K562 (cell line): ENCODE results near the gene PIK3CB. TPM values are rescaled to one million over a fixed set of nuclear protein-coding genes. Genes with fewer than 3 reads are reported as not detected.

Experiments
- ETS2 ChIP-seq: IDR thresholded peaks from 2 replicates; pipeline ENCODE4 v1.6.1; 2016; ENCODE audit warnings: borderline replicate concordance, missing genetic modification characterization, mild to moderate bottlenecking, moderate library complexity, missing compliant biosample characterization; ENCODE audit not compliant: poor library complexity, severe bottlenecking
- MYNN ChIP-seq, 2 experiments: sonication (generic); formaldehyde crosslinking in 1 of 2; IDR thresholded peaks; 2 replicates each; pipeline versions ENCODE4 v1.5.0 to v1.6.1; 2016 to 2020; ENCODE audit warnings: antibody characterized with exemption in 1 of 2, missing genetic modification reagents in 1 of 2
- PHF20 ChIP-seq: fragments of 450-650 bp; IDR thresholded peaks from 2 replicates; pipeline ENCODE4 v1.6.1; 2018; ENCODE audit not compliant: partially characterized antibody
- SNRNP70 ChIP-seq: fragments of 200-400 bp; formaldehyde crosslinking; optimal IDR thresholded peaks from 2 replicates; pipeline ENCODE3; 2017; ENCODE audit warnings: low read depth, low read length
- SP2 ChIP-seq: IDR thresholded peaks from 2 replicates; pipeline ENCODE4 v1.6.1; 2011; ENCODE audit warnings: mild to moderate bottlenecking, low read depth, low read length, moderate library complexity; ENCODE audit not compliant: poor library complexity, severe bottlenecking; ENCODE audit errors: extremely low read depth
- ZNF224 ChIP-seq: sonication (generic); formaldehyde crosslinking; IDR thresholded peaks from 2 replicates; pipeline ENCODE4 v1.8.0; 2022; ENCODE audit warnings: mild to moderate bottlenecking, missing genetic modification reagents
- ZNF311 ChIP-seq: fragments of 250-450 bp; sonication (Bioruptor Pico); IDR thresholded peaks from 2 replicates; pipeline ENCODE4 v1.4.0; 2020; ENCODE audit warnings: mild to moderate bottlenecking, moderate library complexity
- polyA plus RNA-seq, 8 experiments: library from polyadenylated mRNA; depleted of rRNA in 4 of 8; stranded (reverse) in 5 of 8; unstranded in 3 of 8; fragments of >200 nt; fragmentation: Nextera tagmentation in 2 of 8; fragmentation: Illumina TruSeq in 1 of 8; extraction: Ambion mirVana in 2 of 8; extraction: Trizol in 1 of 8; gene quantifications; 2 replicates each; pipeline versions ENCODE4 v1.2.1 to v1.2.3, GENCODE V29; 2011 to 2014; ENCODE audit warnings: inconsistent platforms in 1 of 8, missing spikeins in 1 of 8
- total RNA-seq, 7 experiments: library from RNA; depleted of rRNA in 6 of 7; stranded (reverse); fragments of >200 nt in 6 of 7; fragmentation: Illumina TruSeq in 2 of 7; extraction: Trizol in 2 of 7; gene quantifications; 2 replicates each; pipeline versions ENCODE4 v1.2.1 to v1.2.3, GENCODE V29; 2011 to 2021; ENCODE audit warnings: low replicate concordance in 1 of 7
- TF ChIP-seq, protein P1 (sequence below), 2 experiments: fragments of 450-650 bp in 1 of 2; sonication (generic) in 1 of 2; formaldehyde crosslinking in 1 of 2; IDR thresholded peaks; 2 replicates each; pipeline versions ENCODE4 v1.7.1 to v1.9.0; 2016 to 2022; ENCODE audit warnings: inconsistent platforms in 1 of 2, mild to moderate bottlenecking in 1 of 2, missing genetic modification reagents in 1 of 2
- TF ChIP-seq, protein P2 (sequence below): fragments of 250-450 bp; sonication (Bioruptor Pico); IDR thresholded peaks from 2 replicates; pipeline ENCODE4 v1.5.0; 2021; ENCODE audit warnings: mild to moderate bottlenecking, moderate library complexity
- TF ChIP-seq, protein P3 (sequence below): sonication (generic); formaldehyde crosslinking; IDR thresholded peaks from 2 replicates; pipeline ENCODE4 v1.8.0; 2022; ENCODE audit warnings: missing genetic modification reagents, mild to moderate bottlenecking, moderate library complexity, borderline replicate concordance
- TF ChIP-seq, protein P4 (sequence below), 2 experiments: fragments of 250-450 bp in 1 of 2; fragments of 450-650 bp in 1 of 2; sonication (Bioruptor Pico) in 1 of 2; IDR thresholded peaks; 2 replicates each; pipeline versions ENCODE4 v1.6.1 to v1.8.0; 2016 to 2021; ENCODE audit warnings: mild to moderate bottlenecking in 2 of 2, moderate library complexity in 2 of 2, missing compliant biosample characterization in 1 of 2, missing genetic modification characterization in 1 of 2

The PIK3CB gene
- total and polyA plus RNA-seq, 9 of the 15 experiments (the other 6 are each of a cell fraction or from before 2014, with no cell fraction given), result 15.3 to 62.6 (median 28.3) TPM

DNA sequence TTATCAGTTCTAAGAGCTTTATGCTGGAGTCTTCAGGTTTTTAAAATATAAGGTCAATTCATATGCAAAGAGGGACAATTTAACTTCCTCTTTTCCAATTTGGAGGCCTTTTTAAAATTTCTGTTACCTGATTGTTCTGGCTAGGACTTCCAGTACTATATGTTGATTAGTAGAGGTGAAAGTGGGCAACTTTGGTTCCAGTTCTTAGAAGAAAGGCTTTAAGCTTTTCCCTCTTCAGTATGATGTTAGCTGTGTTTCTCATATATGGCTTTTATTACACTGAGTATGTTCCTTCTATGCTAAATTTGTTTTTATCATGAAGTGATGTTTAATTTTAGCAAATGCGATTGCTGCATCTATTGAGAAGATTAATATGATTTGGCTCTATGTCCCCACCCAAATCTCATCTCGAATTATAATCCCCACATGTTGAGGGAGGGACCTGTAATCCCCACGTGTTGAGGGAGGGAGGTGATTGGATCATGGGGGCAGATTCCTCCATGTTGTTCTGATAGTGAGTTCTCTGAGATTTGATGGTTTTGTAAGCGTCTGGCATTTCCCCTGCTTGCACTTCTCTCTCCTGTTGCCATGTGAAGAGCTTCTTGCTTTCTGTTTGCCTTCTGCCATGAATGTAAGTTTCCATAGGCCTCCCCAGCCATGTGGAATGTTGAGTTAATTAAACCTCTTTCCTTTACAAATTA, 192.4 kb downstream of the PIK3CB start (continued):
- TF ChIP-seq, protein P1, sequence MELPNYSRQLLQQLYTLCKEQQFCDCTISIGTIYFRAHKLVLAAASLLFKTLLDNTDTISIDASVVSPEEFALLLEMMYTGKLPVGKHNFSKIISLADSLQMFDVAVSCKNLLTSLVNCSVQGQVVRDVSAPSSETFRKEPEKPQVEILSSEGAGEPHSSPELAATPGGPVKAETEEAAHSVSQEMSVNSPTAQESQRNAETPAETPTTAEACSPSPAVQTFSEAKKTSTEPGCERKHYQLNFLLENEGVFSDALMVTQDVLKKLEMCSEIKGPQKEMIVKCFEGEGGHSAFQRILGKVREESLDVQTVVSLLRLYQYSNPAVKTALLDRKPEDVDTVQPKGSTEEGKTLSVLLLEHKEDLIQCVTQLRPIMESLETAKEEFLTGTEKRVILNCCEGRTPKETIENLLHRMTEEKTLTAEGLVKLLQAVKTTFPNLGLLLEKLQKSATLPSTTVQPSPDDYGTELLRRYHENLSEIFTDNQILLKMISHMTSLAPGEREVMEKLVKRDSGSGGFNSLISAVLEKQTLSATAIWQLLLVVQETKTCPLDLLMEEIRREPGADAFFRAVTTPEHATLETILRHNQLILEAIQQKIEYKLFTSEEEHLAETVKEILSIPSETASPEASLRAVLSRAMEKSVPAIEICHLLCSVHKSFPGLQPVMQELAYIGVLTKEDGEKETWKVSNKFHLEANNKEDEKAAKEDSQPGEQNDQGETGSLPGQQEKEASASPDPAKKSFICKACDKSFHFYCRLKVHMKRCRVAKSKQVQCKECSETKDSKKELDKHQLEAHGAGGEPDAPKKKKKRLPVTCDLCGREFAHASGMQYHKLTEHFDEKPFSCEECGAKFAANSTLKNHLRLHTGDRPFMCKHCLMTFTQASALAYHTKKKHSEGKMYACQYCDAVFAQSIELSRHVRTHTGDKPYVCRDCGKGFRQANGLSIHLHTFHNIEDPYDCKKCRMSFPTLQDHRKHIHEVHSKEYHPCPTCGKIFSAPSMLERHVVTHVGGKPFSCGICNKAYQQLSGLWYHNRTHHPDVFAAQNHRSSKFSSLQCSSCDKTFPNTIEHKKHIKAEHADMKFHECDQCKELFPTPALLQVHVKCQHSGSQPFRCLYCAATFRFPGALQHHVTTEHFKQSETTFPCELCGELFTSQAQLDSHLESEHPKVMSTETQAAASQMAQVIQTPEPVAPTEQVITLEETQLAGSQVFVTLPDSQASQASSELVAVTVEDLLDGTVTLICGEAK (IDR thresholded peaks at IDR 0.05), result no peak
- TF ChIP-seq, protein P1 (CRISPR knock-in tag; IDR thresholded peaks at IDR 0.05), result no peak
- TF ChIP-seq SNRNP70 (no peak), ZNF224 (no peak), ETS2 (tag) (no peak), PHF20 (no peak), MYNN (IDR thresholded peaks at IDR 0.05) (no peak), MYNN (CRISPR knock-in tag; IDR thresholded peaks at IDR 0.05) (no peak), SP2 (no peak), ZNF311 (CRISPR knock-in tag) (no peak)
- TF ChIP-seq, protein P2, sequence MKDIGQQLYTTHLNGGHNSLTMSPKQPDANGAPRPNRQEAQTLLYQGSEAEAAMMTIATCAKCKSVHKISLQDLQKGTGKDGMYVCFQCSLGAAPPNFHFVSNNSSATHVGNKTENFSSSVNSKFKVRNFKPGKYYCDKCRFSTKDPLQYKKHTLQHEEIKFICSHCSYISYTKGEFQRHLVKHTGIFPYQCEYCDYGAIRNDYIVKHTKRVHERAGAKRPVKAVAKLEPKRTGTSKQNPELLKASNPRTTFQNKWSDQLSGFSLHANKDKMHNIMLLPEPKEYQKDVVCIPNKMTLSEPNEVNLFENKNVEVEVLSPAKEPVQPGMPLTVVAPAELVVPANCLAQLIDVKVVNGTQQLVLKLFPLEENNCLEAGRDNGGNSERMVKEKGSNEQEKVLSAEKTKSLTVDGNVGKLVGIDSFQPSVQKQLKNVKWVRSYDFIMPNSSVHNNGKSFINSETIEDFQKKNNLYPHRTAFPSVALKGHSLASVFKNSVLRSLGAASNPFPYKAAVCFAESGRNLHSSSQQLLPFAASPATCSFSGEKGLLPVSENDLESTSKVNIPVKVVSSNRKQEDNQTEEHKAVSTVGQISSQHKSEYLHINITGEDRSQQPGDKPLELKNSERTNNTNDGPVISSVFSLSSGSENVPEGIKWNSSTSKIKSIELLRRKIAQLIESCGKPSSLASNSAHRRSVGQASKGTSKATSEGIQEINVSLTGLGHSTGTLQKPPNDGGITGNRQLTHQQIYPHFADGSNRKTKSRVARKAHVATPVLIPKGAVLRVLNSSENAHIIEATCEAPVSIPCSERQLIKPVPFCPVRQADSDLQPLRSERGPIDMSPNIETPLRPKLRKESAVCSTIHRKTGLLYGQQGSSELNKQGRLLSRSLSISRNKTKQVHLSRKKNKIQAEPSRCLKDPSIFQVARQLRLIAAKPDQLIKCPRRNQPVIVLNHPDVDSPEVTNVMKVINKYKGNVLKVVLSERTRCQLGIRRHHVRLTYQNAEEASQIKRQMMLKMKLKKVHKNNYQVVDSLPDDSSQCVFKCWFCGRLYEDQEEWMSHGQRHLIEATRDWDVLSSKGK (CRISPR knock-in tag), result no peak
- TF ChIP-seq, protein P3, sequence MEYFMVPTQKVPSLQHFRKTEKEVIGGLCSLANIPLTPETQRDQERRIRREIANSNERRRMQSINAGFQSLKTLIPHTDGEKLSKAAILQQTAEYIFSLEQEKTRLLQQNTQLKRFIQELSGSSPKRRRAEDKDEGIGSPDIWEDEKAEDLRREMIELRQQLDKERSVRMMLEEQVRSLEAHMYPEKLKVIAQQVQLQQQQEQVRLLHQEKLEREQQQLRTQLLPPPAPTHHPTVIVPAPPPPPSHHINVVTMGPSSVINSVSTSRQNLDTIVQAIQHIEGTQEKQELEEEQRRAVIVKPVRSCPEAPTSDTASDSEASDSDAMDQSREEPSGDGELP (CRISPR knock-in tag), result no peak
- TF ChIP-seq, protein P4, sequence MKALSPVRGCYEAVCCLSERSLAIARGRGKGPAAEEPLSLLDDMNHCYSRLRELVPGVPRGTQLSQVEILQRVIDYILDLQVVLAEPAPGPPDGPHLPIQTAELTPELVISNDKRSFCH (CRISPR knock-in tag; IDR thresholded peaks at IDR 0.05), result no peak
- TF ChIP-seq, protein P4 (tag; IDR thresholded peaks at IDR 0.05), result no peak
